ENCODE measurements around the gene AMZ2.
"Not testable (repeated sequence)": the region's sequence is repeated elsewhere in the genome, so short reads cannot be mapped to it uniquely, and the experiment has no call there.

Gene AMZ2

DNA sequence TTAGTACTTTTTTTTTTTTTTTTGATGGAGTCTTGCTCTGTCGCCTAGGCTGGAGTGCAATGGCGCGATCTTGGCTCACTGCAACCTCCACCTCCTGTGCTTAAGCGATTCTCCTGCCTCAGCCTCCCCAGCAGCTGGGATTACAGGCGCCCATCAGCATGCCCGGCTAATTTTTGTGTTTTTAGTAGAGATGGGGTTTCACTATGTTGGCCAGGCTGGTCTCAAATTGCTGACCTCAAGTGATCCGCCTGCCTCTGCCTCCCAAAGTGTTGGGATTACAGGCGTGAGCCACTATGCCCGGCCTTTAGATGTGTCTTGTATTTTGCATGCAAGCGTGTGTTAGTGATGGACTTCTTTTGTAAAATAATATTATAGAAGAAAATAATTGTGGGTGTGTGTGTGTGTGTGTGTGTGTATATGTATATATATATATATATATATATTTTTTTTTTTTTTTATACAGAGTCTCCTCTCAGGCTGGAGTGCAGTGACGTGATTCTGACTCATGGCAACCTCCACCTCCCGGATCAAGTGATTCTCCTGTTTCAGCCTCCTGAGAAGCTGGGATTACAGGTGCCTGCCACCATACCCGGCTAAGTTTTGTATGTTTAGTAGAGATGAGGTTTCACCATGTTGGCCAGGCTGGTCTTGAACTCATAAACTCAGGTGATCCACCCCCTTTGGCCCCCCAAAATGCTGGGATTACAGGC lies 38.5 kb upstream of the AMZ2 start:
- POLR2A ChIA-PET; DNase-seq; H3K4me3 ChIP-seq (ENCODE audit: control insufficient read depth in 1 of 7, extremely low read depth in 1 of 7, insufficient read depth in 4 of 7, low read depth in 2 of 7, low read length in 6 of 7); CTCF ChIA-PET; H3K27me3 ChIP-seq (replicated peaks in 2 of 5; ENCODE audit: control insufficient read depth in 4 of 5, insufficient read depth in 5 of 5, low read length in 4 of 5); H3K27ac ChIP-seq (ENCODE audit: insufficient read depth in 1 of 2, low read depth in 1 of 2, low read length in 2 of 2, poor library complexity in 1 of 2, severe bottlenecking in 2 of 2); H3K9me3 ChIP-seq (ENCODE audit: control extremely low read depth in 1 of 5, control insufficient read depth in 4 of 5, insufficient read depth in 2 of 5, low read depth in 1 of 5, low read length in 4 of 5); H3K36me3 ChIP-seq (ENCODE audit: control insufficient read depth in 4 of 4, insufficient read depth in 4 of 4, low read length in 3 of 4): not testable (repeated sequence)
- 96% methylated on average over 4 of the region's 13 CpGs for WGBS (ENCODE audit: insufficient coverage)
- peaks cover 9 to 39% (median 27%) of the 10 kb centered on the region in 4 experiments for H3K4me1 ChIP-seq (ENCODE audit: control extremely low read depth in 1 of 4, control insufficient read depth in 4 of 4, insufficient read depth in 4 of 4, low read length in 3 of 4)

GRCh38 chr17:68210570-68211315 lies 37.1 kb upstream of the AMZ2 start:
- H3K4me3 ChIP-seq (ENCODE audit: control insufficient read depth in 1 of 7, extremely low read depth in 1 of 7, insufficient read depth in 4 of 7, low read depth in 2 of 7, low read length in 6 of 7) = no peak overlapping the region
- peaks cover 11 to 45% (median 27%) of the 10 kb centered on the region in 4 experiments for H3K4me1 ChIP-seq (ENCODE audit: control extremely low read depth in 1 of 4, control insufficient read depth in 4 of 4, insufficient read depth in 4 of 4, low read length in 3 of 4)
- H3K27me3 ChIP-seq (replicated peaks in 2 of 5; ENCODE audit: control insufficient read depth in 4 of 5, insufficient read depth in 5 of 5, low read length in 4 of 5) = no peaks in the 10 kb centered on the region
- CTCF ChIA-PET = no interaction called here
- H3K36me3 ChIP-seq (ENCODE audit: control insufficient read depth in 4 of 4, insufficient read depth in 4 of 4, low read length in 3 of 4) = peaks cover 0 to 4% (median under 1%) of the 10 kb centered on the region in 4 experiments
- H3K9me3 ChIP-seq (ENCODE audit: control extremely low read depth in 1 of 5, control insufficient read depth in 4 of 5, insufficient read depth in 2 of 5, low read depth in 1 of 5, low read length in 4 of 5) = no peaks in the 10 kb centered on the region
- WGBS (ENCODE audit: insufficient coverage) = 93% methylated on average over 10 of the region's 10 CpGs
- no peak overlapping the region for H3K27ac ChIP-seq (ENCODE audit: insufficient read depth in 1 of 2, low read depth in 1 of 2, low read length in 2 of 2, poor library complexity in 1 of 2, severe bottlenecking in 2 of 2)
- DNase-seq = no peak
- POLR2A ChIA-PET = no interaction called here

DNA sequence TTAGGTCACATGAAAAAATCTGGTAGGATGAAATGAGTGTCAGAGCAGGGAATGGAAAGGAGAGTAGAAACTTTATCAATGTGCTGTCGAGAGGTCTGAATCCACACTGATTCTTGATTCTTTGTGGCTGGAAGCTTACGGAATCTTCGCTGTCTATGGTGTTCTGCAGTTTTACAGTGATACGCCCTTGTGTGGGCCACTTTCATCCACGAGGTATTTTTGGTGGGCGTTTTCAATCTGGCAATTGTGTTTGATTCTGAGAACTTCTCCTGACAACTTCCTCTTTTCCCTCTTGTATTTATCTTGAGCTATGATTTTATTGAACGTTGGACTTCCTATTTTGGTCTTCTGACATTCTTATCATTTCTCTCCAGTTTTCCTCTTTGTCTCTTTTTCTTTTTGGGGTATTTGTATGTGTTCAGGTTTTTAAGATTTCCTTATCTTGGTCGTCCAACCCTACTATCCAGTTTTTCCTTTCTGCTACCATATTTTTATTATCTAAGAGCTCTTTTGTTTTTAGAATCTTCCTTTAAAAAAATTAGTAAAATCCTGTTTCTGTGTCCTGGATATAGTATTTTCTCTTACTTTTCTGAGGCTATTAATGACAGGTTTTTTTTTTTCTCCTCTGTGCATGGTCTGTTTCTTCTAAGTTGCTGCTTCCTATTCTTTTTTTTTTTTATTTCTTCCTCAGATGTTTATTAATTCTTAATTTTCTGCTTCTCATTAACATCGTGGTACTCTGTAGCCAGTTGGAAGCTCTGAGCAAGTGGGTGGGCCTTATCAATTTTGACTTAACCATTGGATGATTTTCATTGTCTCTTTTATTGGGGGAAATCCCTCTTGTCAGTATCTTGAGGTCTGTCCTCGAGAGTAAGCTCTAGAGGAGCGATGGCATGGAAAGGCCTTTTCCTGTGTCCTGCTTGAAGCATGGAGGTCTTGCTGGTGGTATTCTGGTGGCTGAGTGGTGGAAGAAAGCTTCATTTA lies 34.1 kb upstream of the AMZ2 start:
- H3K4me1 ChIP-seq (ENCODE audit: control extremely low read depth in 1 of 4, control insufficient read depth in 4 of 4, insufficient read depth in 4 of 4, low read length in 3 of 4) = peaks cover 7 to 29% (median 23%) of the 10 kb centered on the region in 4 experiments
- not testable (repeated sequence) for H3K27me3 ChIP-seq (replicated peaks in 2 of 5; ENCODE audit: control insufficient read depth in 4 of 5, insufficient read depth in 5 of 5, low read length in 4 of 5); H3K36me3 ChIP-seq (ENCODE audit: control insufficient read depth in 4 of 4, insufficient read depth in 4 of 4, low read length in 3 of 4); H3K27ac ChIP-seq (ENCODE audit: insufficient read depth in 1 of 2, low read depth in 1 of 2, low read length in 2 of 2, poor library complexity in 1 of 2, severe bottlenecking in 2 of 2); H3K9me3 ChIP-seq (ENCODE audit: control extremely low read depth in 1 of 5, control insufficient read depth in 4 of 5, insufficient read depth in 2 of 5, low read depth in 1 of 5, low read length in 4 of 5)
- ChIA-PET POLR2A (interaction anchor here (0.6 to 1.3 kb wide), 6 partner anchors 9 to 844 kb away, joined by 3 to 6 read pairs (median 4); no protein-coding TSS in a partner anchor), CTCF (interaction anchor here (0.6 to 1.9 kb wide), 6 partner anchors 11 to 41 kb away, joined by 3 to 7 read pairs (median 4); no protein-coding TSS in a partner anchor)
- 4% methylated on average over 6 of the region's 11 CpGs for WGBS (ENCODE audit: insufficient coverage)
- peak; percentile 59 to 88 (median 80) for DNase-seq
- peak overlapping the region in 2 of 7 experiments; percentile 20 to 22 for H3K4me3 ChIP-seq (ENCODE audit: control insufficient read depth in 1 of 7, extremely low read depth in 1 of 7, insufficient read depth in 4 of 7, low read depth in 2 of 7, low read length in 6 of 7)

DNA sequence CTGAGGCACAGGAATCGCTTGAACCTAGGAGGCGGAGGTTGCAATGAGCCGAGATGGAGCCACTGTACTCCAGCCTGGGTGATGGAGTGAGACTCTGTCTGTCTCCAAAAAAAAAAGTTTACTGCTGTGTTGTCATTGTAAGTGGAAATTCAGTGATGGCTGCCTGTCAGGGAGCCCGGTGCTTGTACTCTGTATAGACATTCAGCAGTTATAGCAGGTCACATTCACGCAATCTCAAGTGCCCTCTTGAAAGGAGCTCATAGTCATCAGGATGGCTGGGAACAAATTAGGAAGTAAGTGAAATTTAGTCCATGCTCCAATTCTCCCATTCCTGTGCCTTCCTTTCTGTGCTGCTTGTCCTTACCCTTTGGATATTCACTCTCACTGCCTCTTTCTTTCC lies 32.4 kb upstream of the AMZ2 start:
- H3K4me3 ChIP-seq (ENCODE audit: control insufficient read depth in 1 of 7, extremely low read depth in 1 of 7, insufficient read depth in 4 of 7, low read depth in 2 of 7, low read length in 6 of 7); POLR2A ChIA-PET: not testable (repeated sequence)

GRCh38 chr17:68219429-68219828 lies 28.4 kb upstream of the AMZ2 start:
- CTCF ChIA-PET; DNase-seq; H3K27ac ChIP-seq (ENCODE audit: insufficient read depth in 1 of 2, low read depth in 1 of 2, low read length in 2 of 2, poor library complexity in 1 of 2, severe bottlenecking in 2 of 2); H3K9me3 ChIP-seq (ENCODE audit: control extremely low read depth in 1 of 5, control insufficient read depth in 4 of 5, insufficient read depth in 2 of 5, low read depth in 1 of 5, low read length in 4 of 5); H3K36me3 ChIP-seq (ENCODE audit: control insufficient read depth in 4 of 4, insufficient read depth in 4 of 4, low read length in 3 of 4); POLR2A ChIA-PET; H3K4me3 ChIP-seq (ENCODE audit: control insufficient read depth in 1 of 7, extremely low read depth in 1 of 7, insufficient read depth in 4 of 7, low read depth in 2 of 7, low read length in 6 of 7); H3K27me3 ChIP-seq (replicated peaks in 2 of 5; ENCODE audit: control insufficient read depth in 4 of 5, insufficient read depth in 5 of 5, low read length in 4 of 5): not testable (repeated sequence)
- 80% methylated on average over 1 of the region's 5 CpGs for WGBS (ENCODE audit: insufficient coverage)
- peaks cover 1 to 11% (median 5%) of the 10 kb centered on the region in 4 experiments for H3K4me1 ChIP-seq (ENCODE audit: control extremely low read depth in 1 of 4, control insufficient read depth in 4 of 4, insufficient read depth in 4 of 4, low read length in 3 of 4)

More for the DNA sequence above, 32.4 kb upstream of the AMZ2 start:
- WGBS (ENCODE audit: insufficient coverage) = no CpG with 5 or more reads among the region's 5 CpGs
- DNase-seq; H3K27ac ChIP-seq (ENCODE audit: insufficient read depth in 1 of 2, low read depth in 1 of 2, low read length in 2 of 2, poor library complexity in 1 of 2, severe bottlenecking in 2 of 2); H3K9me3 ChIP-seq (ENCODE audit: control extremely low read depth in 1 of 5, control insufficient read depth in 4 of 5, insufficient read depth in 2 of 5, low read depth in 1 of 5, low read length in 4 of 5); H3K36me3 ChIP-seq (ENCODE audit: control insufficient read depth in 4 of 4, insufficient read depth in 4 of 4, low read length in 3 of 4); H3K27me3 ChIP-seq (replicated peaks in 2 of 5; ENCODE audit: control insufficient read depth in 4 of 5, insufficient read depth in 5 of 5, low read length in 4 of 5): not testable (repeated sequence)
- peaks cover 7 to 29% (median 23%) of the 10 kb centered on the region in 4 experiments for H3K4me1 ChIP-seq (ENCODE audit: control extremely low read depth in 1 of 4, control insufficient read depth in 4 of 4, insufficient read depth in 4 of 4, low read length in 3 of 4)
- CTCF ChIA-PET = interaction anchor here (1.1 to 1.9 kb wide), 2 partner anchors 9 to 25 kb away, joined by 4 to 7 read pairs; no protein-coding TSS in a partner anchor

DNA sequence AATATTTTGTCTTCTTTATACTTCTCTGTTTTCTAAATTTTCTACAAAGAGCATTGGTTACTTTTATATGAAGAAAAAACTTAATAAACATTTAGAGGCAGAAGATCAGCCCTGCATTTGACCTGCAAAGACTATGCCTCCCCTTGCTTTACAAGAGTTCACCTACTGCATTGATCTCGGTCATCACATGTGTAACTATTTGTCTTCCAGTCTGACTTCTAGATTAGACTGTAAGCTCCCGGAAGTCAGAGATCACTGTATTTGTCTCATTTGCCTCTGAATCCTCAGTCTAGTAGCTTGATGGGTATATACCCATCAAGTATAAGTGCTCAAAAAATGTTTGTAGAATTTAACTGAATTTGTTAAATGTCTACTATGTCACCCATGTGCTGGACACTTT lies 27.7 kb upstream of the AMZ2 start:
- H3K4me1 ChIP-seq (ENCODE audit: control extremely low read depth in 1 of 4, control insufficient read depth in 4 of 4, insufficient read depth in 4 of 4, low read length in 3 of 4); POLR2A ChIA-PET; H3K36me3 ChIP-seq (ENCODE audit: control insufficient read depth in 4 of 4, insufficient read depth in 4 of 4, low read length in 3 of 4); H3K27me3 ChIP-seq (replicated peaks in 2 of 5; ENCODE audit: control insufficient read depth in 4 of 5, insufficient read depth in 5 of 5, low read length in 4 of 5); H3K9me3 ChIP-seq (ENCODE audit: control extremely low read depth in 1 of 5, control insufficient read depth in 4 of 5, insufficient read depth in 2 of 5, low read depth in 1 of 5, low read length in 4 of 5); H3K4me3 ChIP-seq (ENCODE audit: control insufficient read depth in 1 of 7, extremely low read depth in 1 of 7, insufficient read depth in 4 of 7, low read depth in 2 of 7, low read length in 6 of 7); CTCF ChIA-PET; DNase-seq; H3K27ac ChIP-seq (ENCODE audit: insufficient read depth in 1 of 2, low read depth in 1 of 2, low read length in 2 of 2, poor library complexity in 1 of 2, severe bottlenecking in 2 of 2): not testable (repeated sequence)
- WGBS (ENCODE audit: insufficient coverage) = no CpG with 5 or more reads among the region's 2 CpGs

All from common myeloid progenitor, CD34-positive (primary cell).